ENCODE data around the gene ABHD16B. TPM values are rescaled to one million over a fixed set of nuclear protein-coding genes. Genes with fewer than 3 reads are reported as not detected.

Gene ABHD16B
- total and polyA plus RNA-seq, 10 of the 15 experiments (the other 5 are each of a cell fraction or from before 2014, with no cell fraction given) = 0.13 TPM; not detected in 9

DNA sequence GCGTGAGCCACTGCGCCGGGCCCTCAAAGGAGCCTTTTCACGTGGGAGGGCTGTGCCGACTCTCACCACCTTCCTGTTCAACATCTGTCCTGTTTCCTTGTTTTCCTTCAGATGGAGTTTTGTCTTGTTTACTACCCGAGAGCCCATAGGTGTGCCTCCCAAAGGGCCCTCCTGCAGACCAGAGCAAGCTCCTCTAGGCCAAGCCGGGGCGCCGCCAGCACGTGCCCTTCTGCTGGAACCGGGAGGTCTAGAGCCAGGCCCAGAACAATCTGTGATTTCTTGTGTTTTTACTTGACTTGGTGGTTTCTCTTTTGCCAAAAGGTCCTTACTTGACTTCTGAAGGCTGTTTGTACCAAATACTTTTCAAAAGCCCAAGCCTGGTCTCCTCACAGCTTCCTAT, 25.6 kb downstream of the ABHD16B start:
- no peak overlapping the region for H2AFZ ChIP-seq (ENCODE audit: control insufficient read depth, low read depth, low read length)
- H3K9me3 ChIP-seq (replicated peaks; ENCODE audit: control insufficient read depth, insufficient read depth, low read length) = no peaks in the 10 kb centered on the region
- 0 out of 2 replicates have a peak, but pooled peaks cover 3% of the 10 kb centered on the region for H3K4me1 ChIP-seq (ENCODE audit: control insufficient read depth, insufficient read depth, low read length)
- FAIRE-seq (no peak), DNase-seq (ENCODE audit: low read depth, low spot score) (no peak), ATAC-seq (no peak)
- no peaks in the 10 kb centered on the region for H3K27me3 ChIP-seq (replicated peaks in 1 of 2; ENCODE audit: control insufficient read depth in 2 of 2, insufficient read depth in 2 of 2, low read length in 1 of 2)
- intact Hi-C loops (cut with micrococcal nuclease; ENCODE audit: unreplicated experiment) (no loop called here), in situ Hi-C loops (cut with MboI) (no loop called here)
- no peak overlapping the region for H3K9ac ChIP-seq (ENCODE audit: control insufficient read depth, insufficient read depth, low read length)
- WGBS (ENCODE audit: insufficient coverage, insufficient replicate concordance, low lambda C conversion rate, missing lambda C conversion rate) = 94% methylated on average over 11 of the region's 11 CpGs
- no peak overlapping the region for H3K27ac ChIP-seq (ENCODE audit: control insufficient read depth, insufficient read depth)
- ChIA-PET POLR2A (no interaction called here), RAD21 (ENCODE audit: unreplicated experiment) (interaction anchor here (0.7 kb wide), 1 partner anchor 179 kb away, joined by 3 read pairs; the partner anchor contains the start of genes ARFRP1 and ZGPAT), CTCF (interaction anchor here (0.6 kb wide), 2 partner anchors 28 to 41 kb away, joined by 3 read pairs; no protein-coding TSS in a partner anchor), SMC1A (ENCODE audit: uncharacterized antibody, unreplicated experiment) (no interaction called here)
- H4K20me1 ChIP-seq (ENCODE audit: control insufficient read depth, insufficient read depth) = no peaks in the 10 kb centered on the region
- TF ChIP-seq SREBF1 (IDR thresholded peaks at IDR 0.05; ENCODE audit: low read length) = no peak
- TF ChIP-seq SIX5 (IDR thresholded peaks at IDR 0.05; ENCODE audit: low read depth, low read length, severe bottlenecking) = no peak
- no peak for TF ChIP-seq NR2F1 (conservative IDR thresholded peaks at IDR 0.05)
- TF ChIP-seq HDAC2 (IDR thresholded peaks at IDR 0.05) = no peak
- TF ChIP-seq TARDBP (IDR thresholded peaks at IDR 0.05; ENCODE audit: borderline replicate concordance) = no peak
- no peak for TF ChIP-seq RCOR1 (conservative IDR thresholded peaks at IDR 0.05; ENCODE audit: low read depth, low read length)
- TF ChIP-seq BMI1 (IDR thresholded peaks at IDR 0.05; ENCODE audit: borderline replicate concordance) = no peak
- TF ChIP-seq GATAD2B (conservative IDR thresholded peaks at IDR 0.05; ENCODE audit: low read depth) = no peak
- no peak for TF ChIP-seq NFIC (IDR thresholded peaks at IDR 0.05; ENCODE audit: low read depth, low read length)
- no peak for TF ChIP-seq NR2C1 (IDR thresholded peaks at IDR 0.05)
- no peak overlapping the region for H3K4me2 ChIP-seq (ENCODE audit: control insufficient read depth, insufficient read depth)
- peaks cover 15 to 38% of the 10 kb centered on the region in 2 experiments for H3K36me3 ChIP-seq (ENCODE audit: control insufficient read depth in 2 of 2, insufficient read depth in 2 of 2, low read length in 1 of 2)
- no TSS peak for BruUV-seq (replicated peaks)
- no peak overlapping the region for H3K4me3 ChIP-seq
- no peaks in the 10 kb centered on the region for H3K79me2 ChIP-seq (ENCODE audit: control insufficient read depth, insufficient read depth, low read length)
